Measurements from ENCODE around the gene DBNDD1.
"Not testable (repeated sequence)": the region's sequence is repeated elsewhere in the genome, so short reads cannot be mapped to it uniquely, and the experiment has no call there.

Gene DBNDD1

GRCh38 chr16:89973654-89974335 is 45.5 kb downstream of the DBNDD1 start:
- Mint-ChIP-seq H3K4me1 (ENCODE audit: low read depth) (peaks cover 44% of the 10 kb centered on the region), H3K27ac (peak overlapping the region; percentile 50), H3K36me3 (ENCODE audit: low read depth) (peaks cover 72% of the 10 kb centered on the region), H3K4me3 (peak overlapping the region; percentile 98), H3K27me3 (no peaks in the 10 kb centered on the region), H3K9me3 (peaks cover 7% of the 10 kb centered on the region)
- no peak for DNase-seq

GRCh38 chr16:89973235-89973634 is 46.0 kb downstream of the DBNDD1 start:
- H3K4me3 Mint-ChIP-seq, result peak overlapping the region; percentile 98
- H3K36me3 Mint-ChIP-seq (ENCODE audit: low read depth), result peaks cover 71% of the 10 kb centered on the region
- peaks cover 7% of the 10 kb centered on the region for H3K9me3 Mint-ChIP-seq
- H3K4me1 Mint-ChIP-seq (ENCODE audit: low read depth), result peaks cover 42% of the 10 kb centered on the region
- no peaks in the 10 kb centered on the region for H3K27me3 Mint-ChIP-seq
- peak overlapping the region; percentile 95 for H3K27ac Mint-ChIP-seq
- no peak for DNase-seq

DNA sequence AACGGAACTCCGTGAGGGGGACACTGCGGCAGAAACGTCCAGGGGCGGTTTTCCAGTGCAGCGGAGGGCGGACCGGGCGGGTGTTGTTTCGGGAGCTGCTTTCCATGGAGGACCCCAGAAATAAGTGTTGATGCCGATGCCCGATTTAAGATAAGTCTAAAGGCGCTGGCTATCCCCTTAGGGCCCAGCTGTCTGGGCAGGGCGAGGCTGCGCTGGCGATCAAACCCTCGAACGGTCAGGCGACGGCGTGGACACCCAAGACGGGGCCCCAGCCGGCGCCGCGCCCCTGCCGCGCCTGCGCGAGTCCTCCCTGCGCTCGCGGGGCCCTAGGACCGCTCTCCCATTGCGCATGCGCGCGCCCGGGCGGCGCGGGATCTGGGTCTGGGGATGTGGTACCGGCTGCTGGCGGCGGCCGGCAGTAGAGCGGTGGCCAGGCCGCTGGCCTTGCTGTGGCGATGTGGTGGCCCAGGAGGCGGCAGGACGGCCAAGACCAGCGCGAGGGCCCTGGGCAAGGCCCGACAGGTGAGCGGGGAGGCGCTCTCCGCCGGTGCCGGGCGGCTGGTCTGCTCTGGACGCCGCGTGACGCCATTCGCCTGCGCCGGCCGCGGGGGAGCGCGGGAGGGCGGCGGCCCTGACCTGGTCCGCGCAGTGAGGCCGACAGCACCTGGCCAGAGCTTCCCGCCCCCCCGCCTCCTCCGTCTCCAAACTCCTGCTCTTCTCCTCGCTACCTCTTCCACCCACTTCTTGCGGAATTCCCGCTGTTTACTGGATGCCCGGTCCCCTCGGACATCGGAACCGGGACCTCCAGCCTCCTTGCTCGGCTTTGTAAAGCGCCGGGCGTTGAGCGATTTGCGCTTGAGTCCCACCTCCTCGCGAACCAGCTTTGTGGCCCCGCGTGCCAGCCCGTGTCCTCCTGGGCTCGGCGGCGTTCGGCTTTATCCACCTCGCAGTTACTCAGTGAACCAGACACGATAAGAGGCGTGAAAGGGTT is 46.7 kb downstream of the DBNDD1 start:
- no peaks in the 10 kb centered on the region for H3K27me3 Mint-ChIP-seq
- peaks cover 42% of the 10 kb centered on the region for H3K4me1 Mint-ChIP-seq (ENCODE audit: low read depth)
- H3K9me3 Mint-ChIP-seq, result peaks cover 7% of the 10 kb centered on the region
- H3K4me3 Mint-ChIP-seq, result peak overlapping the region; percentile 98
- peak overlapping the region; percentile 95 for H3K27ac Mint-ChIP-seq
- H3K36me3 Mint-ChIP-seq (ENCODE audit: low read depth), result peaks cover 68% of the 10 kb centered on the region
- DNase-seq, result peak; percentile 95

- peak overlapping the region; percentile 98 for H3K4me3 Mint-ChIP-seq
These were observed 47.6 kb downstream of the DBNDD1 start for GRCh38 chr16:89971495-89972243.

DNA sequence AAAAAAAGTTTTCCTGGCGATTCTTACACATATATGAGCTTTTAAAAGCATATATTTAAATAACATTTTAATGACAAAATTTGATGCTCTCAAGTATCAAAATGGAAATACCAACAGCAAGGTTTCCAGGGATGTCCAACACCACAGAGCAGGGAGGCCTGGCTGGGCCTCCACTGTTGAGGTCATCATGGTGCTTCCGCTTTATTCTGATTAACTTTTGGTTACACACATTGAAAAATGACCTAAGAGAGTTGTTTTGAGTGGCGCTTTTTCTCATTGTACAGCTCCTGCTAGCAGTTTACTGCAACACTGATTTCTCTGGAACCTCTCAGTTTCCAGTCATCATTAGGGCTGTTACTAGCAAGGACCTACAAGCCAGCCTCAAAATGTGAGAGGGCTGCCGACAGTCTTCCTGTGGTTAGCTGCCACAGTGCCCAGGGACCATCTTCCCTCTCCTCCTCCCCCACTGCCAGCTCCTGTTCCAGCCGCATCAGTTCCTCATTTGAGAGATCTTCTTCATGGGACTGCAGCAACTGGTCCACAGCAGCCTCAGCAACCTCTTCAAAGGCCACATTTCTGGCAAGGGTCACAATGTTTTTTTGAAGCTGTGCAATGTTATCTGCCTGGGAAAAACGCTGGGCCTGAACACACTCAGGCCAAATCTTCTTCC is 49.4 kb downstream of the DBNDD1 start:
- no peaks in the 10 kb centered on the region for H3K27me3 Mint-ChIP-seq
- H3K4me1 Mint-ChIP-seq (ENCODE audit: low read depth), result peaks cover 32% of the 10 kb centered on the region
- DNase-seq, result no peak
- H3K4me3 Mint-ChIP-seq, result no peak overlapping the region
- H3K27ac Mint-ChIP-seq, result no peak overlapping the region
- H3K36me3 Mint-ChIP-seq (ENCODE audit: low read depth), result peaks cover 57% of the 10 kb centered on the region
- peaks cover 7% of the 10 kb centered on the region for H3K9me3 Mint-ChIP-seq

More at GRCh38 chr16:89971495-89972243, 47.6 kb downstream of the DBNDD1 start:
- no peak for DNase-seq
- peaks cover 40% of the 10 kb centered on the region for H3K4me1 Mint-ChIP-seq (ENCODE audit: low read depth)
- peaks cover 7% of the 10 kb centered on the region for H3K9me3 Mint-ChIP-seq
- H3K27me3 Mint-ChIP-seq, result no peaks in the 10 kb centered on the region
- H3K27ac Mint-ChIP-seq, result peak overlapping the region; percentile 95
- H3K36me3 Mint-ChIP-seq (ENCODE audit: low read depth), result peaks cover 60% of the 10 kb centered on the region

GRCh38 chr16:89968074-89968473 is 51.2 kb downstream of the DBNDD1 start:
- not testable (repeated sequence) for H3K27me3 Mint-ChIP-seq, H3K27ac Mint-ChIP-seq, H3K4me3 Mint-ChIP-seq, DNase-seq, H3K9me3 Mint-ChIP-seq
- Mint-ChIP-seq H3K36me3 (ENCODE audit: low read depth) (peaks cover 53% of the 10 kb centered on the region), H3K4me1 (ENCODE audit: low read depth) (peaks cover 20% of the 10 kb centered on the region)

DNA sequence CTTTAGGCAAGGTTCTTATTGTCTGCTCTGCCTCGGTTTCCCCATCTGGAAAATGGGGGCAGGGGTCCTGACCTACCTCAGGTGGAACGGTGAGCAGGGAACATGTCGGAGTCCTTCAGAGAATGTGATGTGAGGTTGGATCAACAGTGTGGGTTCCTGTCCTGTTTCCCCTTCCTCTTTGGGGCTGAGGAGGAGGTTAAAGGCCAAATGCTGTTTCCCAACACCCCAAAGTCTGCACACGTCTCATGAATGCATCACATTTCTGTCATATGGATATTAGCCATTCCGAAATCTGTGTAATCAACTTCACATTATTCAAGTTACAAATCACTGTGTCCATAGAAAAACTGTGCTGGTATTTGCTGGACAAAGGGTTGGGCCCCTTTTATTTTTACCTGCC is 51.8 kb downstream of the DBNDD1 start:
- not testable (repeated sequence) for H3K27me3 Mint-ChIP-seq, DNase-seq, H3K27ac Mint-ChIP-seq, H3K4me3 Mint-ChIP-seq, H3K9me3 Mint-ChIP-seq
- Mint-ChIP-seq H3K36me3 (ENCODE audit: low read depth) (peaks cover 53% of the 10 kb centered on the region), H3K4me1 (ENCODE audit: low read depth) (peaks cover 20% of the 10 kb centered on the region)

DNA sequence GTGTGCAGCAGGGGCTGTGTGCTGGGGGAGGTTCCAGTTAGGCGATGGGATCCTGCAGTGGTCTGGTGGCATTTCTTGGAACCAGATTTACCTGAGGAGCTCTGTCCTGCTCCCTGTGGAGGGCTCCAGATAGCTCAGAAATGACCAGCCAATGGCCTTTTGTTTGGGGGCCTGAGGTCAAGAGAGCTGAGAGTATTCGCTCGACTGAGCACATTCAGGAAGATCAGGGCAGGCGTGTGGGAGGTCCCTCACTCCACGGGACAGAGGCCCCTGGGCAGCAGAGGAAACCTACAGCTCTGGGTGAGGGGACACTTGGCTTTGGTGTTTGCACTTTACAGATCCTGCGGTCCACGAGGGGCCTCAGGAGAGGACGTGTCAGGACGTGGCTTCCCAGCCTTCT is 52.5 kb downstream of the DBNDD1 start:
- Mint-ChIP-seq H3K36me3 (ENCODE audit: low read depth) (peaks cover 51% of the 10 kb centered on the region), H3K9me3 (peaks cover 7% of the 10 kb centered on the region), H3K27ac (no peak overlapping the region), H3K4me3 (no peak overlapping the region), H3K4me1 (ENCODE audit: low read depth) (peaks cover 15% of the 10 kb centered on the region), H3K27me3 (no peaks in the 10 kb centered on the region)
- no peak for DNase-seq

GRCh38 chr16:89965447-89966225 is 53.6 kb downstream of the DBNDD1 start:
- DNase-seq, result no peak
- H3K27ac Mint-ChIP-seq, result no peak overlapping the region
- peaks cover 4% of the 10 kb centered on the region for H3K4me1 Mint-ChIP-seq (ENCODE audit: low read depth)
- no peak overlapping the region for H3K4me3 Mint-ChIP-seq
- H3K9me3 Mint-ChIP-seq, result peaks cover 4% of the 10 kb centered on the region
- peaks cover 46% of the 10 kb centered on the region for H3K36me3 Mint-ChIP-seq (ENCODE audit: low read depth)
- H3K27me3 Mint-ChIP-seq, result no peaks in the 10 kb centered on the region

GRCh38 chr16:89964201-89964600 is 55.1 kb downstream of the DBNDD1 start:
- peaks cover 45% of the 10 kb centered on the region for H3K36me3 Mint-ChIP-seq (ENCODE audit: low read depth)
- H3K4me1 Mint-ChIP-seq (ENCODE audit: low read depth), result no peaks in the 10 kb centered on the region
- H3K4me3 Mint-ChIP-seq, result no peak overlapping the region
- H3K27me3 Mint-ChIP-seq, result no peaks in the 10 kb centered on the region
- no peak overlapping the region for H3K27ac Mint-ChIP-seq
- no peak for DNase-seq
- no peaks in the 10 kb centered on the region for H3K9me3 Mint-ChIP-seq

- no peaks in the 10 kb centered on the region for H3K9me3 Mint-ChIP-seq
- H3K27ac Mint-ChIP-seq, result no peak overlapping the region
- DNase-seq, result no peak
- no peak overlapping the region for H3K4me3 Mint-ChIP-seq
- H3K36me3 Mint-ChIP-seq (ENCODE audit: low read depth), result peaks cover 51% of the 10 kb centered on the region
- H3K4me1 Mint-ChIP-seq (ENCODE audit: low read depth), result no peaks in the 10 kb centered on the region
- H3K27me3 Mint-ChIP-seq, result no peaks in the 10 kb centered on the region
These were observed 56.3 kb downstream of the DBNDD1 start for GRCh38 chr16:89962754-89963498.

DNA sequence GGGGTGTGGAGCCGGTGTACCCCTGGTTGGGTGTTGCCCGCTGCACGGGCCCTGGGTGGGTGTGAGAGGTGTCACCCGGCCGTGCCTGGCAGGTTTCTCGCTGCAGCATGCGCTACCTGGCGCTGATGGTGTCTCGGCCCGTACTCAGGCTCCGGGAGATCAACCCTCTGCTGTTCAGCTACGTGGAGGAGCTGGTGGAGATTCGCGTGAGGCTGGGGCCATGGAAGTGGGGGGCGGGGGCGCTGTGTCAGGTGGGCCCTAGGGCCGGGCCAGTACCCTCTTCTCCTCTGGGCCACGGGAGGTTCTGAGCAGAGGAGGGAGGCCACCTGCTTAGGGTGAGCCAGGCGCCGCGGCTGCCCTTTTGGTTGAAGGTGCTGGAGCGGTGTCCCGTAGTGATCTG is 57.3 kb downstream of the DBNDD1 start:
- no peak for DNase-seq
- no peak overlapping the region for H3K27ac Mint-ChIP-seq
- no peaks in the 10 kb centered on the region for H3K4me1 Mint-ChIP-seq (ENCODE audit: low read depth)

DNA sequence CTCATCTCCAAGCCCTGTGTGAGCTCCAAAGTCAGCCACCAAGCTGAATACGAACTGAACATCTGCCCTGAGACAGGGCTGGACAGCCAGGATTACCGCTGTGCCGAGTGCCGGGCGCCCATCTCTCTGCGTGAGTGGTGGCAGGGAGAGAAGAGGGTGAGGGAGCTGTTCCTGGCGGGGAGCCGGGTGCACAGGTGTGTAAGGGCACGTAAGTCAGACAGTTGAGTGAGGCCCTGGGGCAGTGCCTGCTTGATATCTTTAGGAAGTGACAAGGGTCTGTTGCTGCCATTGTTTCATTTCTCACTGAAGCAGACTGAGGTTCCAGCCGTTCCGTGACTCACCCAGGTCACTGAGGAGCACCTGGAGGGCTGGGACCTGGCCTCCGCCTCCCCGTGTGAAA is 58.3 kb downstream of the DBNDD1 start:
- H3K4me1 Mint-ChIP-seq (ENCODE audit: low read depth), result no peaks in the 10 kb centered on the region
- no peaks in the 10 kb centered on the region for H3K27me3 Mint-ChIP-seq
- no peak for DNase-seq
- no peak overlapping the region for H3K27ac Mint-ChIP-seq
- no peaks in the 10 kb centered on the region for H3K9me3 Mint-ChIP-seq
- no peak overlapping the region for H3K4me3 Mint-ChIP-seq
- H3K36me3 Mint-ChIP-seq (ENCODE audit: low read depth), result peaks cover 59% of the 10 kb centered on the region

More for the DNA sequence above, 57.3 kb downstream of the DBNDD1 start:
- H3K36me3 Mint-ChIP-seq (ENCODE audit: low read depth), result peaks cover 58% of the 10 kb centered on the region
- no peaks in the 10 kb centered on the region for H3K27me3 Mint-ChIP-seq
- H3K4me3 Mint-ChIP-seq, result no peak overlapping the region
- H3K9me3 Mint-ChIP-seq, result no peaks in the 10 kb centered on the region
